Stimulated activated CD8-positive, alpha-beta memory T cell treated with anti-CD3 and anti-CD28 coated beads, Interleukin-12 subunit alpha, Interleukin-12 subunit beta, amount 100 ng/mL, for 1 hour (primary cell): Measurements from ENCODE around the gene MSH2.
"Not testable (repeated sequence)": the region's sequence is repeated elsewhere in the genome, so short reads cannot be mapped to it uniquely, and the experiment has no call there.

Experiments used
- DNase-seq: peaks from one replicate; pipeline ENCODE4 v3.0.0-alpha.2; 2020; ENCODE audit warnings: low read depth

MSH2 gene

GRCh38 chr2:47484396-47484795, 81.4 kb downstream of the MSH2 start:
- no peak for DNase-seq

- no peak for DNase-seq
Observed at GRCh38 chr2:47485177-47485576, 82.2 kb downstream of the MSH2 start.

- DNase-seq, result no peak
Observed at GRCh38 chr2:47485751-47486300, 82.9 kb downstream of the MSH2 start.

DNA sequence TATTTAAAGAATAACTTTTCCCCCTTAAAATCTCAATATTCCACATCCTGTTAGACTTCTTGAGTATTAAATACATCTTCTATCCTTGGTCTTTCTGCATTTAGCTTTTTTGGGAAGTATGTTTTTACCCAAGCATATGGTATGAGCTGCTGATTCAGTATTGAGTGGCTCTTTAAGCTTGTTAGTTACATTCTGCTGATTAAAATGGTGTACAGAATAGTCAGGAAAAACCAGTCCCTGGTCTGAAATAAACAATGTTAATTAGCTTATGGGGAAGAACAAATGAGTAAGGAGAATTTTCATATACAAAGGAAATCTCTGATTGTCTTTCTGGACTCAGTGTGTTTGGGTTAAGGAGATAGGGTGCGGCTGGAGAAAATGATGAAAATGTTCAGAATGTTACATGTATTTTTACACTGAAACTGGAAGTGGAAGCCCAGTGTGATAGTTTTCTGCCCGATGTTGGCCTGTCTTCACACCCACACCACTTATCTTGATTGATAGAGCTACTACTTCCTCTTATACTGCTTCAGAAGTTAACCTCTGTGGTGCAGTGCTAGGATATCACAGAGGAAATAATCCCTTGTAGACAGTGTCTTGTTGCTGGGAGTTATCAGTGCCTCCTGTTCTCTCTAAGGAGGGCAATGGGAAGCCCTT, 84.0 kb downstream of the MSH2 start:
- DNase-seq, result no peak

DNA sequence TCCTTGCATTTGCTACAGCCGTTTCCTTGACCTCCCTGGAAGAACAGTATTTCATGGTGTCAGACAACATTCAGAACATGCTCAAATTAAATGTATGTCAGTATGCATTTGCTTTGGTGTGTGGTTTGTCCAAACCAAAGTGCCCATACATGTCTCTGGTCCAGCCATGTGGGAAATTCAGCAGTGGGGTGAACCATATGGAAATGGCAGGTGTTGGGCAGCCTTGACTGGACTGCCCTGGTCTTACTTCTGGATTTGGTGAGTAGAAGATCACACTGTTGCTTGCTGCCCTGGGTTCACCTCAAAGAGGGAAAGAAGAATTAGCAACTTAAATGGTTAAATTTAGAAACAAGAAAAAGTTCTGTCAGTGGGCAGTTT, 84.5 kb downstream of the MSH2 start:
- no peak for DNase-seq

GRCh38 chr2:47488870-47489584, 86.1 kb downstream of the MSH2 start:
- no peak for DNase-seq

GRCh38 chr2:47490406-47490805, 87.5 kb downstream of the MSH2 start:
- no peak for DNase-seq

GRCh38 chr2:47493317-47494035, 90.5 kb downstream of the MSH2 start:
- no peak for DNase-seq

GRCh38 chr2:47494267-47495130, 91.5 kb downstream of the MSH2 start:
- no peak for DNase-seq

DNA sequence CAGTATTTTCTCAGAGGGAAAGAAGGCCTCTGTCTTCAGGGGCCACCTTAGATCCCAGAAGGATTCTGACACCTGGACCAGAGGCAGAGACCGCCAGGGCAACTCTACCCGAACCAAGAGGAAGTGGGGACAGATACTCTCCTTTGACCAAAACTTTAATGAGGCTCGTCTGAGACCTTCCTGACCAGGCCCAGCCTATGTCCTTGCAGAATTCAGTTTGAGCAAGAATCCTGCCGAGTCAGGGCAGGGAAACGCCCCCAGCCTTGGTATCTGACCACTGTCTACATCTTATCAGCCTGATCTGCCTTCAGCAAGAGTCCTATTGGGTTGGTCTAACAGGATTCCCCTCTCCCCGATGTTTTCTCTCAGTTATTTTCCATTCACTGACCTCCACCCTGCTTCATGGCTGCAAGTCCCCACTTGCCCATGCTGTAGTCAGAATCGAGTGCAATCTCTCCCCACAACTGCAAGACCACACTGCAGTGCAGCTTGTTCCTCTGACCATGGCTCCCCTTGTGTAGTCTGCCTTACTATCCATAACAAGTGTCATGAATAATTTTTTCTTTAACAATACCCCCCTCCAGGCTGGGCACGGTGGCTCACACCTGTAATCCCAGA, 95.0 kb downstream of the MSH2 start:
- DNase-seq, result no peak

DNA sequence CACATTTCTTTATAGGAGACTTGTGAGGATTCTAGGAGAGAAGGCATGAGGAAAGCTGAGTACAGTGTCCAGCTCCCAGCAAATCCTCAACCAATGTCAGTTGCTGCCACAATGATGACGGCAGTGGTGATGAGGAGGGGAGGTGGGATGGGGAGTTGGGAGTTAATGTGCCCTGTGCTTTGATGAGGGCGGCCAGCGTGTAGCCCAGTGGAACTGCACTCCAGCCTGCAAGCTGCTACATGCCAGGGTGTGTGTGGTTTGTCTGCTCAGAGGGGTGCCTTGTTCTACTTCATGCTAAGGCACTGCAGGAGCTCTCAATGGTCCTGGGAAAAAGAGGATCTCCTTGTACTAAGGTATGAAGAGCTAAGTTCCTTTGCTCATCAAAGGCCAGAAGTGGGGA, 96.1 kb downstream of the MSH2 start:
- no peak for DNase-seq

DNA sequence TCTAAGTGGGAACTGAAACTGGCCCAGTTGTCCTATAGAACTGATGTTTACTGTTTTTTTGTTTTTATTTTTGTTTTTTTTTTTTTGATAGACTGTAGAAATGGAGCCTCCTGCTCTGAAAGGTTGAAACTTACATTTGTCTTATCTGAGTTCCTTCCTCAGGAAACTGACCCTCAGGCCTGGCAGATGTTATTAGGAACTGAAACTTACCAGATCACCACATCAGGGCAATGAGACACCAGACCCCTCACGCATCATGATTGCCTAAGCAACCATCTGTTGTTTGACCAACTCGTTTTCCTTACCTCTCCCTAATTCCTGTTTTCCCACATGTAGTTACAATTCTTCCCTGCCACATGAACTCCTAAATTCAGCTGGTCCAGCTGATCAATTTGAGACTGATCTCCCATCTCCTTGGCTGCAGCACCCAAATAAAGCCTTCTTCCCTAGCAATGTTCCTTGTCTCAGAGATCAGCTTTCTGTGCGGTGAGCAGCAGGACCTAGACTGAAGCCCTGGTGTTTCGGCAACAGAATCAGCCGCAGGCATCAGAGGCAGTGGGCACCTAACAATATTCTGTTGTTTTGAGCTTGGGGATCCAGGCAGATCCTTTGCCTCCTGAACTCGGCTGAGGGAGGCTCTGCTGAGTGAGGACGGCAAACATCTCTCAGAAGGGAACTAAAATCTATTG, 96.8 kb downstream of the MSH2 start:
- DNase-seq, result no peak

DNA sequence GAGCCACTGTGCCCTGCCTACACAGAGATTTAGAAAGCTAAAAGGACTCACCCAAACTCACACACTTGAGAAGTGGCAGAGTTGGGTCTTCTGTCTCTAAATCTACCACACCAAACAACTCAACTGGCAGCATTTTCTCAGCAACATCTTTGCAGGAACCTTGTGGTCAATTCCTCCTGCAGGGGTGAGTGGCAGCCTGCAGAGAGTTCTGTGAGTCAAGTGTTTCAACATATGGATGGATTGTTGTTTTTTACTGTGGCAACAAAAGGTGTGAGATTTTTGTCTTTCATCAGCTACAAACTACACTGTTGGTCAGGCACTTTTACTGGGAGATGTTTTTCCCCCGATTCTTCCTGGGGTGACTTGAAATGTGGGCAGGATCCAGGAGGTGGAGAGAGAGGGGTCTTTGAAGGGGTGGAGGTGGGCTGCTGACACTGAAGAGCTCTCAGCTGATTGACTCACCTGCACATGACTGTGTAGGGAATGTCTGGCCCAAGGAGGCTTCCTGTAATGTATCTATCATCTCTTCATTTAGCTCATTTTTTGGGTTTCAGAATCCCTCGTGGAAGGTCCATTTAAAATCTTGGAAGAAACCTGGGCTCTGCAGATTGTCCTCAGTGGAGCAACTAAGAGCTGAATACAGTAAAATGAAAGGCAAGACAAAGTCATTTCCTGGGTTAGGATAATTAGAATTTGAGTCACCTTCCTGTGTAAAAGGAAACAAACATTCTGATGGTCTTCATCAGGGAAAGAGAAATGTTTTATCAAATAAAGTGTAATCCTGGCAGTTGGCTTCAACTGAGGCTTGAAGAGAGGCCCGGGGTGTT, 98.6 kb downstream of the MSH2 start:
- DNase-seq, result no peak

- not testable (repeated sequence) for DNase-seq
Observed at GRCh38 chr2:47502498-47502897, 99.5 kb downstream of the MSH2 start.

- DNase-seq, result no peak
Observed at GRCh38 chr2:47503481-47504070, 100.6 kb downstream of the MSH2 start.

DNA sequence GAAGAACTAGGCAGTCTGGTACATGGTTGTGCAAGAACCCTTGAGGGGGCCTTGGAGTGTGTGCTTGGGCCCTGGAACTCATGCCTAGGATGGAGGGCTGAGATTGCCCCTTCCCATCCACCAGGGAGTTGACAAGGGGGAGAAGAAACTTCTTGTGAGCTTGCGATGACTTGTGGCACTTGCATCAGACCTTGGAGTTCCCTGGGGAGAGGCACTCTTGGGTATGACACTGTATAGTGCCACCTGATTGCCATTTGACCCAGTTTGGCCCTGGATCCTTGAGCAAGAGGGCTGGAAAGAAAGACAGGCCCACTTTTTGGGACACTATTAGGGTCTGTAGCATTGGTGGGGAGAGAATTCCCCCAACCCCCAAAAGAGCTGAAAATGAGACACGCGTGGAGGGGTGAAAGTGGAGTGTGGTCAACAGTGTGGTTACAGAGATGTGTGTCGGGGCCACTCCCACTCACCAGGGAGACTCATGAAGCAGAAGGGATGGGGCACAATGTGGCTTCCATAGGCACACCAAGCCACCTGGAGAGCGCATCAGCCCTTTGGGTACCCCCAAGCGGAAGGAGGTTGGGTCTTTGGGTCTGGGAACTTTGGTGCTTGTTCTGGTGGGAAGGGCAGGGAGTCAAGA, 101.3 kb downstream of the MSH2 start:
- DNase-seq, result no peak

GRCh38 chr2:47506024-47506423, 103.1 kb downstream of the MSH2 start:
- no peak for DNase-seq

GRCh38 chr2:47506436-47506835, 103.5 kb downstream of the MSH2 start:
- no peak for DNase-seq

DNA sequence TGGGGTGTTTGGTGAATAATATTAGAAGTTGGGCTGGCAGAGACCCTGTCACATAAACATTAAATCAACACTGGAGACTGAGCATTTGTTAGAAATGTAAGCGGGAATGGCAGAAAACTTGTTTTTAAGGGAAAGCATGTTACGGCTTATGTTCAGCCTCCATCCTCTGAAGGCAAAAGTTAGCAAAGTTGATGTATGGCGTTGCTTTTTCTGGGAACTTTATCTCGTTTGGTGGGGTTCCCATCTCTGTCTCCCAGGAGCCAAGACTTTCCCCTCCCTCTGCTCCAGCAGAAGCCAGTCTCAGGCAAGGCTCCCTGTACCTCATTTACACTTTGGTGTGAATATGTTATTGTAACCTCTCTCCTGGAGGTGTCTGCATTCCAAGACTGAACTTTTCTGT, 105.1 kb downstream of the MSH2 start:
- DNase-seq, result no peak
